ENCODE measurements around the gene MYOM1.

MYOM1 gene

DNA sequence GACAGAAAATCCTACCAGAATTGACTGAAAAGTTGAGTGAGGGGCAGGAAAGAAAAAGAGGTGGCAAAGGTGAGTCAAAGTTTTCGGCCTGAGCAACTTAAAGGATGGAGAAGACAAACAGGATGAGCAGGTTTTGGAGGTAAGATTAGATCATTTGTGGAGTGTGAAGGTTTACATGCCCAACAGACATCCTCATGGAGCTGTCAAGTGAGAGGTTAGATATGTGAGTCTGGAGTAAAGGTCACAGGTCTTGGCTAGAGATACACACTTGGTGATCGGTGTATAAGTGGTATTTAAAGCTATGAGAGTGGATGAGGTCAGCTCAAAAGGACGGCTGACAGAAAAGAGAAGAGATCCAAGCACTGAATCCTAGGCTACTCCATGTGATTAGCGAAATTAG is 16.7 kb upstream of the MYOM1 start:
- DNase-seq (ENCODE audit: low read depth, low spot score), result no peak
- Histone ChIP-seq H3K27me3 (ENCODE audit: insufficient read depth, insufficient read length) (no peaks in the 10 kb centered on the region), H3K4me1 (ENCODE audit: insufficient read depth, insufficient read length) (no peaks in the 10 kb centered on the region), H3K9ac (ENCODE audit: insufficient read length, low read depth) (no peak overlapping the region), H3K9me3 (ENCODE audit: insufficient read depth, low read length) (peaks cover 11% of the 10 kb centered on the region; the same call in 1 of the 2 replicates), H3K4me3 (ENCODE audit: insufficient read length, low read depth) (no peak overlapping the region), H3K36me3 (ENCODE audit: insufficient read depth, insufficient read length, low read length) (no peaks in the 10 kb centered on the region)
- TF ChIP-seq YY1 (IDR thresholded peaks at IDR 0.05; ENCODE audit: insufficient read depth, insufficient read length) (no peak), ZNF274 (IDR thresholded peaks at IDR 0.05; ENCODE audit: low read depth, low read length) (no peak), SUZ12 (IDR thresholded peaks at IDR 0.05; ENCODE audit: extremely low read depth, insufficient read depth, insufficient read length) (no peak)

DNA sequence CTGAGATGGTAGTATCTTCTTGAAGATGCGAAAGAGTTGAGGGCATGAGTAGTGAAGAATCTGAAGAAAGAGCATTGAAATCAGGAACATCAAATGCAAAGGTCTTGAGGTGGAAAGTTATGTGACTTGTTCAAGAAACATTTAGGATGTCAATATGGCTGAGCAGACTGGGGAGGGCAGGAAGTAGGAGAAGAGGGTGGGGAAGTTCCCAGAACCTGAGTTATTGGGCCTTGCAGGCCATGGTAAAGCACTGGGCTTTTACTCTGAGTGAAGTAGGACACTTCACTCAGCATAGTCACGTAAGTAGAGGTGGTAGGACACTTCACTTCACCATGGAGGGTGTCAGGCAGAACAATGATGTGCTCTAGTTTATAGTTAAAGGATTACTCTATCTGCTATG is 16.1 kb upstream of the MYOM1 start:
- no peak for DNase-seq (ENCODE audit: low read depth, low spot score)
- no peaks in the 10 kb centered on the region for H3K4me1 ChIP-seq (ENCODE audit: insufficient read depth, insufficient read length)

DNA sequence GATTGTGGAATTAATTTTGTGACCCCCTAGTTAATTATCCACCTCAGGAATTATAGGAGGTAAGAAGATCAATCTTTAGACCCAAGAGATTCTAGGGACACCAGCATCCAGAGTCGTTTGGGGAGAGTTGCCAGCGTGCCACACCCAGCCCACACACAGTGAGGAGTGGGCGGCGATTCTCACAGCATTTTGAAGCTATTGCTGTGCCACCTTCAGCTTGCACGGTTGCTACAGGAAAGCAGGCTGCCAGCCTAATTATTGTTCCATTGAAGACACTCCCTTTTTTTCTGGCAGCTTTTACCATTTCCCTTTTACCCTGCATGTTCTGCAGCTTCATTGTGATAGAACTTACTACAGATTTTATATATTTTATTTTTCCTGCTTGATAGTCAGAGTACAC is 14.7 kb upstream of the MYOM1 start:
- Histone ChIP-seq H3K36me3 (ENCODE audit: insufficient read depth, insufficient read length, low read length) (no peaks in the 10 kb centered on the region), H3K4me1 (ENCODE audit: insufficient read depth, insufficient read length) (no peaks in the 10 kb centered on the region), H3K4me3 (ENCODE audit: insufficient read length, low read depth) (no peak overlapping the region), H3K9me3 (ENCODE audit: insufficient read depth, low read length) (0 out of 2 replicates have a peak, but pooled peaks cover 4% of the 10 kb centered on the region), H3K27me3 (ENCODE audit: insufficient read depth, insufficient read length) (no peaks in the 10 kb centered on the region), H3K9ac (ENCODE audit: insufficient read length, low read depth) (no peak overlapping the region)
- TF ChIP-seq YY1 (IDR thresholded peaks at IDR 0.05; ENCODE audit: insufficient read depth, insufficient read length) (no peak), SUZ12 (IDR thresholded peaks at IDR 0.05; ENCODE audit: extremely low read depth, insufficient read depth, insufficient read length) (no peak), ZNF274 (IDR thresholded peaks at IDR 0.05; ENCODE audit: low read depth, low read length) (no peak)
- no peak for DNase-seq (ENCODE audit: low read depth, low spot score)

More for the DNA sequence above, 16.1 kb upstream of the MYOM1 start:
- H3K9ac ChIP-seq (ENCODE audit: insufficient read length, low read depth), result no peak overlapping the region
- no peaks in the 10 kb centered on the region for H3K36me3 ChIP-seq (ENCODE audit: insufficient read depth, insufficient read length, low read length)
- H3K9me3 ChIP-seq (ENCODE audit: insufficient read depth, low read length), result 0 out of 2 replicates have a peak, but pooled peaks cover 5% of the 10 kb centered on the region
- TF ChIP-seq YY1 (IDR thresholded peaks at IDR 0.05; ENCODE audit: insufficient read depth, insufficient read length), result no peak
- no peak for TF ChIP-seq SUZ12 (IDR thresholded peaks at IDR 0.05; ENCODE audit: extremely low read depth, insufficient read depth, insufficient read length)
- TF ChIP-seq ZNF274 (IDR thresholded peaks at IDR 0.05; ENCODE audit: low read depth, low read length), result no peak
- no peak overlapping the region for H3K4me3 ChIP-seq (ENCODE audit: insufficient read length, low read depth)
- no peaks in the 10 kb centered on the region for H3K27me3 ChIP-seq (ENCODE audit: insufficient read depth, insufficient read length)

DNA sequence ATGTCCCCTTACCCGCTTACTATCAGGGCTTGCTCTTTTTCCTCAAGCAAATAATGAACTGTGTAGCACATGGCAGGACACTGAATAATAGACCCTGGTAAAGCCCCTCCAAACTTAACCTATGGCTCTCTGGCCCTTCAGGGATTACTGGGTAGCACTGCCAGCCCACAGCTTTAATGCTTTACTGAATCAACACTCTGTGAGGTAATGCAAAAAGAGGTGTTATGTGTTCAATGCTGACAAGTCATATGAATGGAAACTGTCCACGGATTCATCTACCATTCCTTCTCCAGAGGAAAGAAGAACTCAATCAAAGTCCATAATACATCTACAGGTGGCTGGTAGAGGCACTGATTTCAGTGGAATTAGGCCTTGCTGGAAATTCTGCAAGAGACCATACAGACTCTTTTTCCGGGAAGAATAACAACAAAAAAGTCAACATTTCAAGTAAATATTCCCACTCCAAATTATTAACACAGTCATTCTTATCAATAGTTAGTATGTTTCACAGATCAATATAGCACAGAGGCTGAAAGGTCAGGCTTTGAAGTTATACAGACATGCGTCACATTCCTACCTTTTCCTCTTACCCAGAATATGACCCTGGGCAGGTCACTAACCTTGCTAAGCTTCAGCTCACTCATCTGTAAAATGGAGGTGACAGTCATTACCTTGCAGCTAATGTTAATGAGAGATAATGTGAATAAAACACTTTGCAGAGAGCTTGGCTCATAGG is 13.8 kb upstream of the MYOM1 start:
- DNase-seq (ENCODE audit: low read depth, low spot score), result no peak
- no peak overlapping the region for H3K4me3 ChIP-seq (ENCODE audit: insufficient read length, low read depth)
- H3K9me3 ChIP-seq (ENCODE audit: insufficient read depth, low read length), result 0 out of 2 replicates have a peak, but pooled peaks cover 4% of the 10 kb centered on the region
- H3K27me3 ChIP-seq (ENCODE audit: insufficient read depth, insufficient read length), result no peaks in the 10 kb centered on the region
- TF ChIP-seq SUZ12 (IDR thresholded peaks at IDR 0.05; ENCODE audit: extremely low read depth, insufficient read depth, insufficient read length) (no peak), ZNF274 (IDR thresholded peaks at IDR 0.05; ENCODE audit: low read depth, low read length) (no peak), YY1 (IDR thresholded peaks at IDR 0.05; ENCODE audit: insufficient read depth, insufficient read length) (no peak)
- H3K36me3 ChIP-seq (ENCODE audit: insufficient read depth, insufficient read length, low read length), result no peaks in the 10 kb centered on the region
- no peaks in the 10 kb centered on the region for H3K4me1 ChIP-seq (ENCODE audit: insufficient read depth, insufficient read length)
- no peak overlapping the region for H3K9ac ChIP-seq (ENCODE audit: insufficient read length, low read depth)

DNA sequence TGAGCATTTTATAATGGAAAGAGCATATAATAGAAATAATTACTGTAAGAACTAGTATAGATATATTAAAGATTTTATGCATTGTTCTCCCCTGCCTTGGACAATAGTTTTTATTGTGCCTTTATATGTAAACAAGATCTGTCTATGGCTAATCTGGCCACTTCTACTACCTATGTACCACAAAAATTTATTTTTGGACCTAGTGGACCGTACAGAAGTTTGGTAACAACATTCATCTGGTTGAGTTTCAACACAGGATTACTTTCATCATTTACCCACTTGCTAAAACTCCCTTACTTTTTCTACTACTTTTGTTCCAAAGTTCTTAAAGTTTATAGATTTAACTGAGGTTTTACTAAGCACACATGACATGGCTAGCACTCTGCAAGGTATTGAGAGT is 13.2 kb upstream of the MYOM1 start:
- TF ChIP-seq YY1 (IDR thresholded peaks at IDR 0.05; ENCODE audit: insufficient read depth, insufficient read length) (no peak), SUZ12 (IDR thresholded peaks at IDR 0.05; ENCODE audit: extremely low read depth, insufficient read depth, insufficient read length) (no peak), ZNF274 (IDR thresholded peaks at IDR 0.05; ENCODE audit: low read depth, low read length) (no peak)
- no peak for DNase-seq (ENCODE audit: low read depth, low spot score)
- H3K27me3 ChIP-seq (ENCODE audit: insufficient read depth, insufficient read length), result no peaks in the 10 kb centered on the region

DNA sequence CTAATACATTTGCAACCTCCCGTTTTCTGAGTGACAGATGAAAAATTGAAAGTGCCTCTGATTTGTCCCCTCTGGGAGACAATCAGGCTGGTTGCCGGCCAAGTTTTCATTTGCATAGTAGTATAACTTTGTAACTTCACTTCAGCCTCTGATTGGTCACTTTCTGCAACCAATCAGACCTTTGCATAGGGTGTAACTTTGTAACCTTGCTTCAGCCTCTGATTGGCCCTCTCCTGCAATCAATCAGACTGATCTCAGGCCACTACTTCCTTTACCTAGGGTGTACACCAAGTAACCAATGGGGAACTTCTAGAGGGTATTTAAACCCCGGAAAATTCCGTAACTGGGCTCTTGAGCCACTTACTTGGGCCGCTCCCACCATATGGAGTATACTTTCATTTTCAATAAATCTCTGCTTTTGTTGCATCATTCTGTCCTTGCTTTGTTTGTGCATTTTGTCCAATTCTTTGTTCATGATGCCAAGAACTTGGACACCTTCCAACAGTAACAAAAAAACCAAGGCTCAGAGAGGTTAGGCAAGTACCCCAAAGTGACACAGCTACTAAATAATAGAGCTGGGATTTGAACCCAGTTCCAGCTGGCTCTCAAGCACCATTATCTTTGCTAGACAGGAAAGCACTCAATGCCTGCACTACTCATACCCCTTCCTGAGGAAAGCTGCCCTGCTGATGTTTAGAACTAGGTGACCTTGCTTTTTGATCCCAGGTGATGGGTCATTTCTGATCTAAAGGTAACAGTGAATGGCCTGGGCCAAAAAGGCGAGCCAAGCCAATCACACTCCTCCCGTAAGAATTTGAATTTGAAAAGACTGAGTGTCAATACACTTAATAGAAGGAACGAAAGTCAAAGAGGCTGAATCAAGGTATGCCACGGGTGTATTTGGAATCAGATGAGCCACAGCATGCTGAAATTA is 10.9 kb upstream of the MYOM1 start:
- no peaks in the 10 kb centered on the region for H3K4me1 ChIP-seq (ENCODE audit: insufficient read depth, insufficient read length)
- DNase-seq (ENCODE audit: low read depth, low spot score), result no peak
- H3K27me3 ChIP-seq (ENCODE audit: insufficient read depth, insufficient read length), result no peaks in the 10 kb centered on the region
- no peak for TF ChIP-seq ZNF274 (IDR thresholded peaks at IDR 0.05; ENCODE audit: low read depth, low read length)
- TF ChIP-seq YY1 (IDR thresholded peaks at IDR 0.05; ENCODE audit: insufficient read depth, insufficient read length), result no peak
- TF ChIP-seq SUZ12 (IDR thresholded peaks at IDR 0.05; ENCODE audit: extremely low read depth, insufficient read depth, insufficient read length), result no peak
- no peaks in the 10 kb centered on the region for H3K9me3 ChIP-seq (ENCODE audit: insufficient read depth, low read length)
- H3K36me3 ChIP-seq (ENCODE audit: insufficient read depth, insufficient read length, low read length), result no peaks in the 10 kb centered on the region
- H3K4me3 ChIP-seq (ENCODE audit: insufficient read length, low read depth), result no peak overlapping the region
- no peak overlapping the region for H3K9ac ChIP-seq (ENCODE audit: insufficient read length, low read depth)

More for the DNA sequence above, 13.2 kb upstream of the MYOM1 start:
- H3K9me3 ChIP-seq (ENCODE audit: insufficient read depth, low read length), result 0 out of 2 replicates have a peak, but pooled peaks cover 2% of the 10 kb centered on the region
- no peak overlapping the region for H3K4me3 ChIP-seq (ENCODE audit: insufficient read length, low read depth)
- no peak overlapping the region for H3K9ac ChIP-seq (ENCODE audit: insufficient read length, low read depth)
- no peaks in the 10 kb centered on the region for H3K4me1 ChIP-seq (ENCODE audit: insufficient read depth, insufficient read length)
- H3K36me3 ChIP-seq (ENCODE audit: insufficient read depth, insufficient read length, low read length), result no peaks in the 10 kb centered on the region

DNA sequence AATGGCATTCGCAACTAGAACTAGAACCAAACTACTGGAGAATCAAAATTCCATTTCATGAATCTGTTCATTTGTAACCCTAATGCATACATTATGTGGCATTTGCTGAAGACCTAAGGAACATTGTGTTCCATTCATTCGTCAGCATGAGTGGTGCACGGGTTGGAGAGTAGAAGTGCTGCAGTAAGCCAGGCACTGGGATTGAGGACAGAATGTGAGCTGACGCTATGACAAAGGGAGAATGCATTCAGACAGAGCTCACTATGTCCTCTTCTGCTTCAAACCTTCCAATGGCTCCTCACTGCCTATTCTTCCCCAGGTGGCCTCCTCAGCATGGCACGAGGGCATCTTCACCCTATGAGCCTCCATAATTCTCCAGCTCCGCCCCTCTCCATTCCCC is 6.3 kb upstream of the MYOM1 start:
- DNase-seq (ENCODE audit: low read depth, low spot score), result no peak
- Histone ChIP-seq H3K27me3 (ENCODE audit: insufficient read depth, insufficient read length) (no peaks in the 10 kb centered on the region), H3K4me3 (ENCODE audit: insufficient read length, low read depth) (no peak overlapping the region), H3K9me3 (ENCODE audit: insufficient read depth, low read length) (no peaks in the 10 kb centered on the region), H3K9ac (ENCODE audit: insufficient read length, low read depth) (no peak overlapping the region), H3K36me3 (ENCODE audit: insufficient read depth, insufficient read length, low read length) (no peaks in the 10 kb centered on the region), H3K4me1 (ENCODE audit: insufficient read depth, insufficient read length) (no peaks in the 10 kb centered on the region)
- no peak for TF ChIP-seq SUZ12 (IDR thresholded peaks at IDR 0.05; ENCODE audit: extremely low read depth, insufficient read depth, insufficient read length)
- TF ChIP-seq YY1 (IDR thresholded peaks at IDR 0.05; ENCODE audit: insufficient read depth, insufficient read length), result no peak
- TF ChIP-seq ZNF274 (IDR thresholded peaks at IDR 0.05; ENCODE audit: low read depth, low read length), result no peak
